ENCODE data around the gene TMEM179.
A peak's percentile ranks its signal among the peaks of the same experiment; 100 is the strongest.
"Not testable (repeated sequence)": the region's sequence is repeated elsewhere in the genome, so short reads cannot be mapped to it uniquely, and the experiment has no call there.

TMEM179 gene

GRCh38 chr14:104641753-104642539, 37.4 kb upstream of the TMEM179 start:
- H3K4me3 ChIP-seq (ENCODE audit: low read depth, low read length), result no peak overlapping the region
- no peak for TF ChIP-seq CTCF (IDR thresholded peaks at IDR 0.05; ENCODE audit: low read depth, low read length)

- no peak overlapping the region for H3K4me3 ChIP-seq (ENCODE audit: low read depth, low read length)
- no peak for TF ChIP-seq CTCF (IDR thresholded peaks at IDR 0.05; ENCODE audit: low read depth, low read length)
Measured at GRCh38 chr14:104640681-104641080, 36.1 kb upstream of the TMEM179 start.

- H3K4me3 ChIP-seq (ENCODE audit: low read depth, low read length), result no peak overlapping the region
Measured at GRCh38 chr14:104639885-104640548, 35.4 kb upstream of the TMEM179 start.

GRCh38 chr14:104639471-104639870, 34.9 kb upstream of the TMEM179 start:
- H3K4me3 ChIP-seq (ENCODE audit: low read depth, low read length), result no peak overlapping the region
- TF ChIP-seq CTCF (IDR thresholded peaks at IDR 0.05; ENCODE audit: low read depth, low read length), result no peak

More at GRCh38 chr14:104639885-104640548, 35.4 kb upstream of the TMEM179 start:
- peak; percentile 95 for TF ChIP-seq CTCF (IDR thresholded peaks at IDR 0.05; ENCODE audit: low read depth, low read length)

GRCh38 chr14:104638927-104639450, 34.4 kb upstream of the TMEM179 start:
- TF ChIP-seq CTCF (IDR thresholded peaks at IDR 0.05; ENCODE audit: low read depth, low read length), result no peak

GRCh38 chr14:104638190-104638589, 33.6 kb upstream of the TMEM179 start:
- H3K4me3 ChIP-seq (ENCODE audit: low read depth, low read length), result no peak overlapping the region
- no peak for TF ChIP-seq CTCF (IDR thresholded peaks at IDR 0.05; ENCODE audit: low read depth, low read length)

More at GRCh38 chr14:104638927-104639450, 34.4 kb upstream of the TMEM179 start:
- H3K4me3 ChIP-seq (ENCODE audit: low read depth, low read length), result no peak overlapping the region

GRCh38 chr14:104637546-104638003, 33.0 kb upstream of the TMEM179 start:
- TF ChIP-seq CTCF (IDR thresholded peaks at IDR 0.05; ENCODE audit: low read depth, low read length), result no peak
- no peak overlapping the region for H3K4me3 ChIP-seq (ENCODE audit: low read depth, low read length)

GRCh38 chr14:104636846-104637545, 32.4 kb upstream of the TMEM179 start:
- H3K4me3 ChIP-seq (ENCODE audit: low read depth, low read length), result not testable (repeated sequence)
